IMR-90 (cell line): ENCODE results near the gene PUM2. TPM values are rescaled to one million over a fixed set of nuclear protein-coding genes. Genes with fewer than 3 reads are reported as not detected.
A peak's percentile ranks its signal among the peaks of the same experiment; 100 is the strongest.

Source experiments
- ATAC-seq: fragments of 200-7000 bp; cut with Tn5 transposase; 2 replicates; pipeline ENCODE4 v1.9.1; 2020; ENCODE audit warnings: low read depth, mild to moderate bottlenecking, moderate library complexity
- BruUV-seq: library from RNA; stranded (reverse); fragments of 400-500 nt; replicated peaks from 2 replicates; lab custom pipeline; 2021; lab: Mats Ljungman, UMichigan
- CTCF ChIA-PET: fragments of 300-600 bp; formaldehyde crosslinking; extraction: SDS; loops from one replicate; lab custom pipeline; 2021; ENCODE audit warnings: antibody characterized with exemption; lab: Yijun Ruan, JAX
- POLR2A ChIA-PET: fragments of 300-600 bp; sonication (Branson Sonifier 250); formaldehyde crosslinking; loops from one replicate; lab custom pipeline; 2022; ENCODE audit warnings: antibody characterized with exemption; ENCODE audit not compliant: unreplicated experiment; lab: Charles Lee
- DNase-seq: peaks from one replicate; pipeline ENCODE4 v3.0.0; 2013
- H2AFZ ChIP-seq: replicated peaks from 2 replicates; pipeline ENCODE3; 2013; ENCODE audit warnings: low read length, mild to moderate bottlenecking; ENCODE audit not compliant: poor library complexity
- H2AK5ac ChIP-seq: 2 replicates; pipeline ENCODE4 v1.6.1; 2013; ENCODE audit warnings: low read depth, low read length, inconsistent platforms
- H2AK9ac ChIP-seq: replicated peaks from 2 replicates; pipeline ENCODE3; 2013; ENCODE audit warnings: mild to moderate bottlenecking, low read depth, low read length, moderate library complexity; ENCODE audit not compliant: poor library complexity
- H2BK120ac ChIP-seq: 2 replicates; pipeline ENCODE4 v1.6.1; 2013; ENCODE audit warnings: low read depth, low read length, inconsistent platforms
- H2BK15ac ChIP-seq: 3 replicates; pipeline ENCODE4 v1.6.1; 2013; ENCODE audit warnings: low read depth, low read length, inconsistent platforms
- H2BK20ac ChIP-seq: 2 replicates; pipeline ENCODE4 v1.6.1; 2013; ENCODE audit warnings: low read depth, mild to moderate bottlenecking, inconsistent platforms, low read length, moderate library complexity
- H2BK5ac ChIP-seq: 2 replicates; pipeline ENCODE4 v1.6.1; 2013; ENCODE audit warnings: mild to moderate bottlenecking, low read depth, low read length, inconsistent platforms; ENCODE audit not compliant: poor library complexity, severe bottlenecking
- H3K14ac ChIP-seq: replicated peaks from 2 replicates; pipeline ENCODE4 v1.6.1; 2013; ENCODE audit warnings: low read depth, low read length, inconsistent platforms
- H3K18ac ChIP-seq: 2 replicates; pipeline ENCODE4 v1.6.1; 2013; ENCODE audit warnings: low read depth, low read length, control low read depth
- H3K23ac ChIP-seq: 2 replicates; pipeline ENCODE4 v1.6.1; 2013; ENCODE audit warnings: low read depth, low read length, inconsistent platforms
- H3K27ac ChIP-seq: 2 replicates; pipeline ENCODE4 v1.5.1; 2013; ENCODE audit warnings: mild to moderate bottlenecking, control low read depth, low read length; ENCODE audit not compliant: insufficient read depth
- H3K27me3 ChIP-seq: 2 replicates; pipeline ENCODE4 v1.6.1; 2013; ENCODE audit warnings: low read length; ENCODE audit not compliant: control insufficient read depth, insufficient read depth
- H3K36me3 ChIP-seq: 2 replicates; pipeline ENCODE4 v1.6.1; 2013; ENCODE audit warnings: low read length, mixed read lengths; ENCODE audit not compliant: control insufficient read depth, insufficient read depth
- H3K4ac ChIP-seq: 2 replicates; pipeline ENCODE4 v1.6.1; 2013; ENCODE audit warnings: low read depth, low read length, inconsistent platforms
- H3K4me1 ChIP-seq: 2 replicates; pipeline ENCODE4 v1.6.1; 2013; ENCODE audit warnings: low read length, mixed read lengths; ENCODE audit not compliant: control insufficient read depth, insufficient read depth
- H3K4me2 ChIP-seq: 2 replicates; pipeline ENCODE4 v1.6.1; 2013; ENCODE audit warnings: low read depth, mild to moderate bottlenecking, control low read depth, low read length, moderate library complexity
- H3K4me3 ChIP-seq: 2 replicates; pipeline ENCODE4 v1.5.1; 2013; ENCODE audit warnings: low read depth, mild to moderate bottlenecking, control low read depth, low read length, moderate library complexity; ENCODE audit not compliant: insufficient read depth
- H3K56ac ChIP-seq: 2 replicates; pipeline ENCODE4 v1.6.1; 2013; ENCODE audit warnings: low read length, inconsistent platforms; ENCODE audit not compliant: insufficient read depth; ENCODE audit errors: extremely low read depth
- H3K79me1 ChIP-seq, 2 experiments: 2 replicates each; pipeline ENCODE4 v1.6.1; 2013; ENCODE audit warnings: low read length in 2 of 2, inconsistent platforms in 1 of 2, low read depth in 1 of 2
- H3K9ac ChIP-seq: 2 replicates; pipeline ENCODE4 v1.6.1; 2013; ENCODE audit warnings: low read depth, low read length, control low read depth
- H3K9me1 ChIP-seq: 2 replicates; pipeline ENCODE4 v1.6.1; 2013; ENCODE audit warnings: low read length, inconsistent platforms; ENCODE audit not compliant: insufficient read depth
- H3K9me3 ChIP-seq: 2 replicates; pipeline ENCODE4 v1.6.1; 2013; ENCODE audit warnings: low read length; ENCODE audit not compliant: control insufficient read depth, insufficient read depth
- H4K20me1 ChIP-seq: 2 replicates; pipeline ENCODE4 v1.6.1; 2013; ENCODE audit warnings: low read length, inconsistent platforms; ENCODE audit not compliant: insufficient read depth
- H4K5ac ChIP-seq: 2 replicates; pipeline ENCODE4 v1.6.1; 2013; ENCODE audit warnings: mild to moderate bottlenecking, low read depth, low read length, control low read depth
- H4K8ac ChIP-seq, 2 experiments: 2 replicates each; pipeline ENCODE4 v1.6.1; 2013; ENCODE audit warnings: low read depth in 2 of 2, low read length in 2 of 2, control low read depth in 1 of 2, inconsistent platforms in 1 of 2
- H4K91ac ChIP-seq: 2 replicates; pipeline ENCODE4 v1.6.1; 2013; ENCODE audit warnings: low read depth, low read length, inconsistent platforms; ENCODE audit not compliant: insufficient read depth
- BHLHE40 ChIP-seq: fragments of 150-350 bp; IDR thresholded peaks from 2 replicates; pipeline ENCODE4 v1.6.1; 2016; ENCODE audit warnings: mild to moderate bottlenecking, low read depth, low read length
- CTCF ChIP-seq: conservative IDR thresholded peaks from 2 replicates; pipeline ENCODE4 v1.5.1; 2012; ENCODE audit warnings: mild to moderate bottlenecking, low read depth, low read length, improper control_type of control experiment
- MAFK ChIP-seq: IDR thresholded peaks from 2 replicates; pipeline ENCODE4 v1.6.1; 2012; ENCODE audit warnings: low read depth, low read length, improper control_type of control experiment
- MAZ ChIP-seq: IDR thresholded peaks from 2 replicates; pipeline ENCODE4 v1.6.1; 2012; ENCODE audit warnings: low read depth, mild to moderate bottlenecking, low read length, improper control_type of control experiment, moderate library complexity, borderline replicate concordance
- MXI1 ChIP-seq: IDR thresholded peaks from 2 replicates; pipeline ENCODE4 v1.6.1; 2012; ENCODE audit warnings: low read depth, mild to moderate bottlenecking, low read length, moderate library complexity, borderline replicate concordance
- NFE2L2 ChIP-seq: fragments of 150-350 bp; IDR thresholded peaks from 2 replicates; pipeline ENCODE4 v1.6.1; 2016; ENCODE audit warnings: low read depth, mild to moderate bottlenecking, low read length
- POLR2A ChIP-seq: IDR thresholded peaks from 2 replicates; pipeline ENCODE4 v1.6.1; 2012; ENCODE audit warnings: mild to moderate bottlenecking, low read depth, low read length
- RAD21 ChIP-seq: IDR thresholded peaks from 2 replicates; pipeline ENCODE4 v1.6.1; 2012; ENCODE audit warnings: low read length, improper control_type of control experiment
- RFX5 ChIP-seq: IDR thresholded peaks from 2 replicates; pipeline ENCODE4 v1.8.0; 2012; ENCODE audit warnings: low read depth, mild to moderate bottlenecking, low read length, moderate library complexity
- SMC3 ChIP-seq: fragments of 150-350 bp; IDR thresholded peaks from 2 replicates; pipeline ENCODE4 v1.6.1; 2016; ENCODE audit warnings: low read depth, mild to moderate bottlenecking, antibody characterized with exemption, low read length, moderate library complexity
- USF2 ChIP-seq: fragments of 150-350 bp; IDR thresholded peaks from 2 replicates; pipeline ENCODE4 v1.6.1; 2017; ENCODE audit warnings: mild to moderate bottlenecking, antibody characterized with exemption, low read length, low read depth
- WGBS, 2 experiments: methylation state at CpG; one replicate each; pipeline versions ENCODE4 v1.1.5 to v1.1.7; 2013; ENCODE audit warnings: missing lambda C conversion rate in 2 of 2; ENCODE audit not compliant: insufficient read length in 1 of 2; ENCODE audit errors: extremely low coverage in 2 of 2; 5-methylcytosine and 5-hydroxymethylcytosine counted together
- dilution Hi-C: fragments of 300-500 bp; cut with HindIII; formaldehyde crosslinking; loops from one replicate; pipeline ENCODE4 v1.14.3; 2018; ENCODE audit warnings: low sequenced_read_pairs; ENCODE audit not compliant: unreplicated experiment
- in situ Hi-C: fragments of 300-500 bp; cut with MboI; formaldehyde crosslinking; loops from 3 replicates; pipeline ENCODE4 v1.14.3; 2019; ENCODE audit warnings: low sequenced_read_pairs, inconsistent platforms, mixed read lengths
- intact Hi-C: fragments of 100-400 bp; cut with micrococcal nuclease; formaldehyde crosslinking; loops from 2 replicates; pipeline ENCODE4 v1.10.0; 2022
- polyA plus RNA-seq, 3 experiments: library from polyadenylated mRNA; depleted of rRNA; stranded (reverse); fragments of >200 nt; gene quantifications; 2 replicates each; pipeline ENCODE4 v1.2.3, GENCODE V29; 2012; ENCODE audit warnings: low replicate concordance in 1 of 3
- total RNA-seq: library from RNA; depleted of rRNA; stranded (reverse); fragments of >200 nt; gene quantifications from 2 replicates; pipeline ENCODE4 v1.2.3, GENCODE V29; 2012

Gene PUM2
- total and polyA plus RNA-seq, 2 of the 4 experiments (the other 2 are of a cell fraction): 18.8 to 38.4 TPM

GRCh38 chr2:20352230-20352578 lies 1.6 kb upstream of the PUM2 start:
- no peaks in the 10 kb centered on the region for H3K9me3 ChIP-seq
- peaks cover 0 to 22% of the 10 kb centered on the region in 2 experiments; a peak in 3 of 4 replicates for H3K79me1 ChIP-seq
- no peaks in the 10 kb centered on the region for H3K36me3 ChIP-seq
- no peak overlapping the region for H2AK5ac ChIP-seq
- H3K4me3 ChIP-seq: no peak overlapping the region
- H2AK9ac ChIP-seq: no peak overlapping the region
- intact Hi-C loops: no loop called here
- peaks cover 10% of the 10 kb centered on the region for H3K4me1 ChIP-seq
- no peak overlapping the region for H4K91ac ChIP-seq
- no peak for TF ChIP-seq MXI1
- TF ChIP-seq RAD21: no peak
- TF ChIP-seq NFE2L2: no peak
- TF ChIP-seq USF2: no peak
- TF ChIP-seq CTCF: no peak
- no peak for TF ChIP-seq RFX5
- no peak for TF ChIP-seq MAZ
- no peak for TF ChIP-seq BHLHE40
- no peak for TF ChIP-seq MAFK
- TF ChIP-seq SMC3: no peak
- no peak for TF ChIP-seq POLR2A
- H2BK20ac ChIP-seq: no peak overlapping the region
- H4K20me1 ChIP-seq: peaks cover 29% of the 10 kb centered on the region
- H4K5ac ChIP-seq: peak overlapping the region; percentile 53; the same call in 1 of the 2 replicates
- WGBS, 2 experiments: no CpG with 5 or more reads among the region's 4 CpGs
- no peak overlapping the region for H3K4me2 ChIP-seq
- ChIA-PET POLR2A (no interaction called here), CTCF (no interaction called here)
- no peak overlapping the region for H3K27ac ChIP-seq
- no TSS peak for BruUV-seq
- H4K8ac ChIP-seq: peak overlapping the region in 1 of 2 experiments; percentile 98; a peak in 2 of 4 replicates
- H2AFZ ChIP-seq: peak overlapping the region; percentile 47
- H3K23ac ChIP-seq: peak overlapping the region; percentile 39; the same call in 1 of the 2 replicates
- no peak overlapping the region for H2BK15ac ChIP-seq
- no peak overlapping the region for H2BK120ac ChIP-seq
- peak overlapping the region; percentile 9; the same call in 1 of the 2 replicates for H3K4ac ChIP-seq
- no peak overlapping the region for H3K18ac ChIP-seq
- H3K14ac ChIP-seq: no peak overlapping the region
- H3K56ac ChIP-seq: no peak overlapping the region
- DNase-seq (no peak), ATAC-seq (no peak)
- H3K9me1 ChIP-seq: peaks cover 8% of the 10 kb centered on the region
- H3K9ac ChIP-seq: 0 out of 2 replicates have a peak overlapping the region, but pooled peaks have one; percentile 16
- no peak overlapping the region for H2BK5ac ChIP-seq
- dilution Hi-C loops: no loop called here
- in situ Hi-C loops: no loop called here
- no peaks in the 10 kb centered on the region for H3K27me3 ChIP-seq
